Measurements from ENCODE around the gene ZSCAN25.

DNA sequence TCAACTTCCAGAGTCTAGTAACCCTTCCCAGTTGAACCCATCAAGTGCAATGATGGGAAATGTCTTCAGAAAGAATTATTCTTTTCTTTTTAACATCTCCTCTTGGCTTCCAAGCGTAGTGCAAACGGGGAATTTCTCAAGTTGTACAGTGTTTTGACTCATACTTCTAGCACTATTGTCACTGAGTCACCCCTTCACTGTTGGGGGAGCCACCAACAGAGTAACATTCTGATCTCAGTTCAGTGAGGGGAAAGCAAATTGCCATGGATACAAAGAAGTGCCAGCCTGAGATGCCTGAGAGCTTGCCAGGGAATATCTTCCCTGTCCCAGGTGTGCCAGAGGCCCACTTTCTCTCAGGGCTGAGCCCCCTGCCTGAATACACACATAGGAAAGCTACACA lies 32.1 kb downstream of the ZSCAN25 start:
- no peak for TF ChIP-seq POLR2AphosphoS5 (IDR thresholded peaks at IDR 0.05)
- TF ChIP-seq EP300 (IDR thresholded peaks at IDR 0.05), result no peak
- no peak for TF ChIP-seq CTCF (IDR thresholded peaks at IDR 0.05)
